WTC11 (cell line): Measurements from ENCODE around the gene CRB1.

Experiments
- CREB1 ChIP-seq: sonication (generic); formaldehyde crosslinking; IDR thresholded peaks from 2 replicates; pipeline ENCODE4 v1.8.0; 2023; ENCODE audit warnings: mild to moderate bottlenecking, missing genetic modification reagents
- CTCF ChIP-seq: fragments of 200-600 bp; IDR thresholded peaks from 2 replicates; pipeline ENCODE4 v1.8.0; 2022; ENCODE audit warnings: antibody characterized with exemption
- IRF1 ChIP-seq: sonication (generic); formaldehyde crosslinking; IDR thresholded peaks from 2 replicates; pipeline ENCODE4 v1.8.0; 2023; ENCODE audit warnings: missing genetic modification reagents

- TF ChIP-seq IRF1 (CRISPR knock-in tag): no peak
- TF ChIP-seq CREB1 (CRISPR knock-in tag): no peak
- no peak for TF ChIP-seq CTCF
Measured at GRCh38 chr1:197485790-197486189, 217.7 kb downstream of the CRB1 start.
